ENCODE data around the gene PACSIN3.

DNA sequence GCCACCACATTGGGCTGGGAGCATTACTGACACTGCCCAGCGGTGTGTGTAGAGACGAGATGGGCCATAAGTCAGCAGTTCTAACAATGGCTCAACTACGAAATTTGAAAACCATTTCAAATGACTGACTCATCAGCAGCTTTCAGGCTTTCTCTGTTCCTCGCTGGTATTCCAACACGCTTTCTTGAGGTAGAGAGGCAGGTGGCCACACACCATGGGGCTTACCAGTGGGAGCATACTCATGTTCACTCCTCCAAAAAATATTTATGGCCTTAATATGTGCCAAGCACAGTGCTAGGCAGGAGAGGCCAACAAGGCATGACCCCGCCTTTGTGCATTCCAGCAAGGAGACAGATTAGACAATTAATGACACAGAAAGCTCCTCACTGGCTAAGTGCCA is 29.9 kb downstream of the PACSIN3 start:
- TF ChIP-seq, protein P1, sequence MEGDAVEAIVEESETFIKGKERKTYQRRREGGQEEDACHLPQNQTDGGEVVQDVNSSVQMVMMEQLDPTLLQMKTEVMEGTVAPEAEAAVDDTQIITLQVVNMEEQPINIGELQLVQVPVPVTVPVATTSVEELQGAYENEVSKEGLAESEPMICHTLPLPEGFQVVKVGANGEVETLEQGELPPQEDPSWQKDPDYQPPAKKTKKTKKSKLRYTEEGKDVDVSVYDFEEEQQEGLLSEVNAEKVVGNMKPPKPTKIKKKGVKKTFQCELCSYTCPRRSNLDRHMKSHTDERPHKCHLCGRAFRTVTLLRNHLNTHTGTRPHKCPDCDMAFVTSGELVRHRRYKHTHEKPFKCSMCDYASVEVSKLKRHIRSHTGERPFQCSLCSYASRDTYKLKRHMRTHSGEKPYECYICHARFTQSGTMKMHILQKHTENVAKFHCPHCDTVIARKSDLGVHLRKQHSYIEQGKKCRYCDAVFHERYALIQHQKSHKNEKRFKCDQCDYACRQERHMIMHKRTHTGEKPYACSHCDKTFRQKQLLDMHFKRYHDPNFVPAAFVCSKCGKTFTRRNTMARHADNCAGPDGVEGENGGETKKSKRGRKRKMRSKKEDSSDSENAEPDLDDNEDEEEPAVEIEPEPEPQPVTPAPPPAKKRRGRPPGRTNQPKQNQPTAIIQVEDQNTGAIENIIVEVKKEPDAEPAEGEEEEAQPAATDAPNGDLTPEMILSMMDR (IDR thresholded peaks at IDR 0.05) = no peak
- TF ChIP-seq POLR2A (IDR thresholded peaks at IDR 0.05) = no peak

Measured in thyroid gland (tissue), 4 donors.